GM19463 (cell line): ENCODE data around the gene COMMD7.

ENCODE experiments used
- ATAC-seq: cut with Tn5 transposase; IDR thresholded peaks from one replicate; pipeline ENCODE4 v1.9.1; 2021; ENCODE audit warnings: mild to moderate bottlenecking, moderate library complexity; ENCODE audit not compliant: unreplicated experiment

COMMD7 gene

GRCh38 chr20:32743237-32744112, at the start of gene COMMD7:
TSS of gene COMMD7 (minus strand) at chr20:32743467. CDS start at chr20:32743391, 76 bp downstream.
- peak; percentile 69 for ATAC-seq

- no peak for ATAC-seq
Observed at GRCh38 chr20:32792731-32793458, 49.6 kb upstream of the COMMD7 start.

- ATAC-seq, result peak; percentile 88
Observed at GRCh38 chr20:32792316-32792715, 49.0 kb upstream of the COMMD7 start.

GRCh38 chr20:32790751-32791057, 47.4 kb upstream of the COMMD7 start:
- ATAC-seq, result no peak

GRCh38 chr20:32789896-32790750, 46.9 kb upstream of the COMMD7 start:
- peak; percentile 41 for ATAC-seq

- ATAC-seq, result no peak
Observed at GRCh38 chr20:32787168-32787567, 43.9 kb upstream of the COMMD7 start.

GRCh38 chr20:32786059-32786760, 42.9 kb upstream of the COMMD7 start:
- no peak for ATAC-seq

GRCh38 chr20:32784369-32785080, 41.3 kb upstream of the COMMD7 start:
- ATAC-seq, result no peak

- ATAC-seq, result no peak
Observed at GRCh38 chr20:32780749-32781655, 37.7 kb upstream of the COMMD7 start.

- no peak for ATAC-seq
Observed at GRCh38 chr20:32780278-32780677, 37.0 kb upstream of the COMMD7 start.

- no peak for ATAC-seq
Observed at GRCh38 chr20:32779500-32780211, 36.4 kb upstream of the COMMD7 start.

- ATAC-seq, result no peak
Observed at GRCh38 chr20:32777177-32777956, 34.1 kb upstream of the COMMD7 start.

- ATAC-seq, result no peak
Observed at GRCh38 chr20:32775336-32775991, 32.2 kb upstream of the COMMD7 start.

GRCh38 chr20:32773855-32774254, 30.6 kb upstream of the COMMD7 start:
- ATAC-seq, result no peak

GRCh38 chr20:32773223-32773622, 30.0 kb upstream of the COMMD7 start:
- no peak for ATAC-seq

- ATAC-seq, result no peak
Observed at GRCh38 chr20:32772046-32772445, 28.8 kb upstream of the COMMD7 start.
